Measurements from ENCODE around the gene LMF2. TPM values are rescaled to one million over a fixed set of nuclear protein-coding genes. Genes with fewer than 3 reads are reported as not detected.
A peak's percentile ranks its signal among the peaks of the same experiment; 100 is the strongest.

The LMF2 gene
- total RNA-seq, 1 experiment from 2014 or later: 56.9 TPM

DNA sequence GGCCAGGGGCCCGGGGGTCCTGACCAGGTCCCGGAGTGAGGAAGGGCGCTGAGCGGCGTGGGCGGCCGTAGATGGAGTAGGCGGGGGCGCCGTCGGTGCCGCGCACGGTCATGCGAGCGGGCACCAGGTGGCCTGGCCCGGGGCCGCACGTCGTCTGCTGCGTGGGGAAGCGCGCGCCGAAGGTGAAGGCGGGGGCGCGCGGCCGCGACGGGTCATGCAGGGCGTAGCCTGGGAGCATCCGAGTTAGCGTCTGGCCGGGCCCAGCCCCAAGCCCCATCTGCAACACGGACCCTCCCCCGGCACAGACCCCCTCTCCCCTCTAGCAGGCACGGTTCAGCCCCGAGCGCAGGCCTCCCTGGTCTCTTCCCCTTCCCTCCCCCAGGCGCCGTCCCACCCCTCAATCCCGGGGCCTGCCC, 24.1 kb upstream of the LMF2 start:
- Histone ChIP-seq H3K9me2 (ENCODE audit: insufficient read depth) (no peaks in the 10 kb centered on the region), H4K20me1 (ENCODE audit: insufficient read depth) (no peaks in the 10 kb centered on the region), H2AFZ (ENCODE audit: low read depth, low read length, poor library complexity, severe bottlenecking) (no peak overlapping the region), H3K36me3 (ENCODE audit: control insufficient read depth in 1 of 2, insufficient read depth in 2 of 2, low read length in 2 of 2) (no peaks in the 10 kb centered on the region), H3K79me2 (ENCODE audit: insufficient read depth, low read length) (peaks cover 5% of the 10 kb centered on the region; the same call in 1 of the 2 replicates), H3K4me2 (ENCODE audit: low read length) (peak overlapping the region; percentile 93), H3K9ac (ENCODE audit: low read length) (peak overlapping the region; percentile 91), H3K27me3 (ENCODE audit: insufficient read depth, low read length) (no peaks in the 10 kb centered on the region), H3K4me1 (ENCODE audit: control insufficient read depth in 1 of 2, insufficient read depth in 2 of 2, low read length in 2 of 2) (peaks cover 11 to 61% of the 10 kb centered on the region in 2 experiments; a peak in 3 of 4 replicates), H3K4me3 (replicated peaks in 1 of 2; ENCODE audit: low read depth in 1 of 2, low read length in 2 of 2) (peak overlapping the region; percentile 92 to 96), H3K9me3 (ENCODE audit: control insufficient read depth in 1 of 2, insufficient read depth in 1 of 2, low read depth in 1 of 2, low read length in 2 of 2) (no peaks in the 10 kb centered on the region), H3K27ac (ENCODE audit: low read depth, low read length) (peak overlapping the region; percentile 100)
- RAD21 ChIA-PET (ENCODE audit: low non-redundant PET in 1 of 2, low total read pairs in 2 of 2, uncharacterized antibody in 2 of 2, unreplicated experiment in 2 of 2): interaction anchor here (0.8 to 1.1 kb wide), 2 partner anchors 89 to 204 kb away, joined by 3 to 4 read pairs; no protein-coding TSS in a partner anchor
- CTCF ChIA-PET: no interaction called here
- BruUV-seq (replicated peaks): no TSS peak
- peak; percentile 40 for ATAC-seq
- intact Hi-C loops (cut with micrococcal nuclease): loop anchor here (5.0 kb wide), 1 partner anchor 91 kb away; no protein-coding TSS in a partner anchor
- DNase-seq (ENCODE audit: low read depth, low spot score): no peak
- TF ChIP-seq SIN3A (IDR thresholded peaks at IDR 0.05; ENCODE audit: low read depth) (no peak), CEBPB (IDR thresholded peaks at IDR 0.05; ENCODE audit: low read depth) (no peak), YY1 (IDR thresholded peaks at IDR 0.05; ENCODE audit: extremely low read depth, insufficient replicate concordance, low read depth, low read length) (peak; percentile 21), ELF1 (IDR thresholded peaks at IDR 0.05; ENCODE audit: borderline replicate concordance, low read depth) (no peak), CBX3 (IDR thresholded peaks at IDR 0.05; ENCODE audit: low read depth) (no peak), ZNF274 (IDR thresholded peaks at IDR 0.05; ENCODE audit: low read depth, low read length) (no peak), SP1 (IDR thresholded peaks at IDR 0.05; ENCODE audit: low read depth) (no peak), FOSL1 (IDR thresholded peaks at IDR 0.05; ENCODE audit: low read depth) (no peak), POLR2AphosphoS5 (IDR thresholded peaks at IDR 0.05; ENCODE audit: low read depth, low read length) (peak; percentile 68), MAX (IDR thresholded peaks at IDR 0.05) (no peak)
- POLR2A ChIA-PET: no interaction called here
